Activated CD8-positive, alpha-beta memory T cell treated with anti-CD3 and anti-CD28 coated beads, Interleukin-2, amount 50 U/mL, for 24 hours (primary cell): ENCODE results near the gene ANKRD13D.
A peak's percentile ranks its signal among the peaks of the same experiment; 100 is the strongest.
"Not testable (repeated sequence)": the region's sequence is repeated elsewhere in the genome, so short reads cannot be mapped to it uniquely, and the experiment has no call there.

Experiments used
- DNase-seq: peaks from one replicate; pipeline ENCODE4 v3.0.0-alpha.2; 2020; ENCODE audit errors: extremely low read depth

The ANKRD13D gene

GRCh38 chr11:67289226-67289650 is at the start of gene ANKRD13D:
Gene ANKRD13D, plus strand, starts transcription at chr11:67289303. Its CDS starts 158 bp downstream, at chr11:67289461.
- DNase-seq, result no peak

- DNase-seq, result peak; percentile 93
These were observed 49.1 kb upstream of the ANKRD13D start for GRCh38 chr11:67239783-67240575.

GRCh38 chr11:67240576-67241389 is 48.3 kb upstream of the ANKRD13D start:
- peak; percentile 61 for DNase-seq

- DNase-seq, result no peak
These were observed 46.6 kb upstream of the ANKRD13D start for GRCh38 chr11:67242548-67242947.

- no peak for DNase-seq
These were observed 46.1 kb upstream of the ANKRD13D start for GRCh38 chr11:67243051-67243450.

- no peak for DNase-seq
These were observed 44.1 kb upstream of the ANKRD13D start for GRCh38 chr11:67245046-67245445.

- DNase-seq, result no peak
These were observed 41.1 kb upstream of the ANKRD13D start for GRCh38 chr11:67247946-67248550.

- no peak for DNase-seq
These were observed 40.5 kb upstream of the ANKRD13D start for GRCh38 chr11:67248653-67249052.

- no peak for DNase-seq
These were observed 38.8 kb upstream of the ANKRD13D start for GRCh38 chr11:67250059-67251043.

GRCh38 chr11:67251841-67252240 is 37.3 kb upstream of the ANKRD13D start:
- DNase-seq, result no peak

- DNase-seq, result no peak
These were observed 36.3 kb upstream of the ANKRD13D start for GRCh38 chr11:67252831-67253239.

- DNase-seq, result no peak
These were observed 35.1 kb upstream of the ANKRD13D start for GRCh38 chr11:67253872-67254624.

GRCh38 chr11:67254798-67255197 is 34.3 kb upstream of the ANKRD13D start:
- DNase-seq, result no peak

GRCh38 chr11:67255353-67255752 is 33.8 kb upstream of the ANKRD13D start:
- DNase-seq, result no peak

GRCh38 chr11:67255864-67256263 is 33.2 kb upstream of the ANKRD13D start:
- DNase-seq, result no peak

GRCh38 chr11:67256477-67257135 is 32.5 kb upstream of the ANKRD13D start:
- DNase-seq, result no peak

- no peak for DNase-seq
These were observed 28.7 kb upstream of the ANKRD13D start for GRCh38 chr11:67260406-67260805.

- DNase-seq, result not testable (repeated sequence)
These were observed 28.0 kb upstream of the ANKRD13D start for GRCh38 chr11:67260885-67261639.

- DNase-seq, result no peak
These were observed 27.5 kb upstream of the ANKRD13D start for GRCh38 chr11:67261640-67261945.
